GM21576 (cell line): ENCODE data around the gene EFCAB6.
"Not testable (repeated sequence)": the region's sequence is repeated elsewhere in the genome, so short reads cannot be mapped to it uniquely, and the experiment has no call there.

ENCODE experiments used
- ATAC-seq: cut with Tn5 transposase; IDR thresholded peaks from one replicate; pipeline ENCODE4 v1.9.1; 2021; ENCODE audit warnings: mild to moderate bottlenecking, moderate library complexity; ENCODE audit not compliant: unreplicated experiment

EFCAB6 gene

DNA sequence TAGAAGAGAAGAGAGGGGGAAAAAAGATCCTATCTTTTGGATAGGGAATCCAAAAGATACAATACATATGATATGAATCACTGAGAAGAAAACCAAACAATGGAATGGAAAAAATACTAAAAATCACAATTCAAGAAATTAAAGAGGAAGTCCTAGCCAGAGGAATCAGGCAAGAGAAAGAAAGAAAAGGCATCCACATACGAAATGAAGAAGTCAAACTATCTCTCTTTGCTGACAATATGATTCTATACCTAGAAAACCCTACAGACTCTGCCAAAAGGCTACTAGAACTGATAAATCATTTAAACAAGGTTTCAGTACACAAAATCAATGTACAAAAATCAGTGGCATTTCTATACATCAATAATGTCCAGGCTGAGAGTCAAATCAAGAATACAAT lies 91.4 kb downstream of the EFCAB6 start:
- no peak for ATAC-seq

DNA sequence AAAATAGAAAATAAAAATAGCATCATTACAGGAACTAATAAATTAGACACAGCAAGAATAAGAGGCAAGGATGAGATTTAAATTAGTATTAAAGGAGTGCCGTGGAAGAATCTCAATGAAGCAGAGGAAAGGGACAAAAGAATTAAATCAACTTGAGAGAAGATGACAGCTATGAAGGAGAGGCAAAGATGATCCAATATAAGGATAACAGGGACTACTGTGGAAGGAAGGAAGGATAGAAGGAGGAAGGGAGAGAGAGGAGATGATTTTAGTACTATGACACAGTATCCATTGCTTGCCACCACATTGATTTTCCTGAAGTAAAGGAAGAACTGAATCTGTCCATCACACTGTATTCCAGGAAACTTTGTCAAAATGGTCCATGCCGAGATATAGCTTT lies 98.0 kb downstream of the EFCAB6 start:
- ATAC-seq: no peak

DNA sequence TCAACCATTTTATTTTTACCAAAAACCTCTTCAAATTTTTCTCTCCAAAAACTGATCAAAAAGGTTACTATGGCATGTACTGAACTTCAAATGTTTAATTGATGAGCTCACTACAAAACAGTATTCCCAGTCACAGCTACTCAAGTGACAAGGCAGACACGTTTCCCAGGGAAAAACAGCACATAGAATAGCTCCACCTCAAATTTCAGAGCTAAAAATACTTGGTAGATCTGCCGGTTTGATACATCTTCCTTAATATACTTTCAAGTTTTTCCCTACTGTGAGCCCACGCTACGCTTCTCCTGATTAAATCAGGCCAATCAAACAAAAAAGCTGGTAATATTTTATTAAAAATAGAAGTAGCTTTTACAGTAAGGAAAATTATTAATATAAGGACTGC lies 100.4 kb downstream of the EFCAB6 start:
- no peak for ATAC-seq

DNA sequence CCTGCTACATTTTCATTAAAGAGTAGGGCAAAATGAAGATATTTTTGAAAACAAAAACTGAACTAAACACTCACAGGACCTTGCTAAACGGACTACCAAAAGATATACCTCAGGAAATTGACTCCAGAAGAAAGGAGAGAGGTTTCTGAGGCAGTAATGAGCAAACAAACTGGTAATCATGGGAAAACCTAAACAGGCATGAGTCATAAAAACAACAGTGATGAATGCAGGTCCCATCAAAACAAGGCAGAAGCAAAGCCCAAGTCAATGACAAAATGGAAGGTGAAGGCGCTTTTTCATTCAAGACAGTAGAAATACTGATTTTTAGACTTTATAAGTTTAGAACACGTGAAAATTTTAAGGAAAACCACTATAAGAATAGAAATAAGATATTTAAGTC lies 104.5 kb downstream of the EFCAB6 start:
- no peak for ATAC-seq

DNA sequence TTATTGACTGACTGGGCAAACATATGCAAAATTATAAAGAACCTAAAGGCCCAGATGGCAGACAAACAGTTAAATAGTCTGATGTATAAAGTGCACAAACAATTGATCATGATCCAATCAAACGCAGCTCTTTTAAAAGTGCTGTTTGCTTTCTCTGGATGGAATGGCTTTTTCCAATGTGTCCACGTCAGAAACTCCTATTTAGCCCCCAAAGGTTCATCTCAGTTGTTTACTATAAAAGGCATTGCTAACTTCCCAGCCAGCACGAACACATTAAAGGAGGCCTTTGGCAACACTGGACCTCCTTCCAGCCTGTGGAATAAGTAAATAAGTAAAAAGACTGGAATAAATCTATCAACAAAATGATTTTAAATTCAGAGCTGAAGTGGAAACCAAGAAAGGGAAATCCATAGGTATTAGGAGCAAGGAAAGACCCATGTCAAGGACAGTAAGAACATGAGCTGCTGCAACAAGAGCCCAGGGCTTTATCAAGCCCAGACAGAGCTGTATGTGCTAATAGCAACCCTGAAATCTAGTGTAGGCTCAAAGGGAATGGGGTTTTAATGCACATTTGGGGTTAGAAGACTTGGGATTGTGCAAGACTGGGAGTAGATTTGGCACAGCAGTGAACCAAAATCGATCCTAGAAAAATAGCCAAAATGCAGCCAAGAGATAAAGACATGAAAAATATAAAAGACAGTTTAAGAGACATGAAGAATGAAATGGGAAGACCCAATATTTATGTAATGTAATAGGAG lies 105.4 kb downstream of the EFCAB6 start:
- ATAC-seq: no peak

DNA sequence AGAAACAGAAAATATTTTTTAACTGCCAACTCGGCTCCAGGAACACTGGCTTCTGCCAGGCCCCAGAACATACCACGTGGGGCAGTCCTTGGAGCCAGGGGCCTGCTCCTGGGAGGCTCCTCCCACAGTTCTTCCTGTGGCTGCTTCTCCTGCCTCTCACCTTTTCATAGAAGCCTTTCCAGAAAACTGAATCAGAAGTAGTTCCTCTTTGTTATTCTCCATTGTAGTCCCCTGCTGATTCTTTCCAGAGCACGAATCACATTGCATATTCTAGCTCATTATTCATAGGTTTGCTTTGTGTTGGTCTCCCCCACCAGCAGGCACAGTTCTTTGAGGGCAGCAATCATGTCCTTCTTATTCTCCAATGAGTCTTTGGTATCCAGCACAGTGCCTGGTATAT lies 106.0 kb downstream of the EFCAB6 start:
- no peak for ATAC-seq

DNA sequence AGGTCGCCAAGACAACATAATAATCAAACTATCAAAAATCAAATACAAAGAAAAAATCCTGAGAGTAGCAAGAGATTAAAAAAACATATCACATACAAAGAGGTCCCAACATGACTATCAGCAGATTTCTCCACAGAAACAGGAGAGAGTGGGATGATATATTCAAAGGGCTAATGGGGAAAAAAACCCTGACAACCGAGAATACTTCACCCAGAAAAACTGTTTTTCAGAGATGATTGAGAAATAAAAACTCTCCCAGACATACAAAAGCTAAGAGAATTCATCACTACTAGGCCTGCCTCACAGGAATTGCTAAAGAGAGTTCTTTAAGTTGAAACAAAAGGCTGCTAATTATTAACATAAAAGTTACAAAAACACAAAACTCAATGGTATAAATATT lies 108.1 kb downstream of the EFCAB6 start:
- ATAC-seq: no peak

DNA sequence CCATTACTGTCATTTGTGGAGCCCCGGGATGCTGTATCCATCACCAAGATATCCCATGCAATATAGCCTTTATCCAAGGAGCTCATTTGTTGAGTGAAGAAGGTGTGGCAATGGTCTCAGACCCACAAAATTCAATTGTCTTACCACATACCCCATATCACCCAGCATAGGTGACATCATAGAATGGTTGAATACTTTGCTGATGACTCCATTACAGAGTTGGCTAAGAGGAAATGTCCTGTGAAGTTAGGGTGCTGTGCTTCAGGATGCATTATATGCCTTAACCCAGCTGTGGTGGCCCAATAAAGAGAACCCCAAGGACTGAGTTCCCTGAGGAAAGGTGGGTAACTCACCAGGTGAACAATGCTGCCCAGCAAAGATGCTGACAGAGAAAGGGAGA lies 113.7 kb downstream of the EFCAB6 start:
- ATAC-seq: no peak

DNA sequence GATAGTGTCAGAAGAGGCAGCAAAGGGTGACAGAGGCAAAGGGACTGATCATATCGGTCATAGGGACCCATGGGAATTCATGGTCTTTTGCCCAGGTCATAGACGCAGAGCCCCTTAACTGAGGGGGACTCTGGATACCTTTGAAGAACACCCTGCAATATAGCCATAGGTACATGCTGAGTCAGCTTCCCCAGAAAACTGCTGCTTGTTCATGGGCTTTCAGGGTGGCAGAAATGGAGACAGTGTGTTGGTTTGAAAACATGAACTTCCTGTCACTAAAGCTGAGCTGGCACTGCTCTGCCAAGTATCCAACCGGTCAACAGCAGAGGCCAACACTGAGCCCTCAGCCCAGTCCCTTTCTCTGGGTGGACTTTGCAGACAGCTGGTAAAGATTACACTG lies 114.2 kb downstream of the EFCAB6 start:
- ATAC-seq: no peak

DNA sequence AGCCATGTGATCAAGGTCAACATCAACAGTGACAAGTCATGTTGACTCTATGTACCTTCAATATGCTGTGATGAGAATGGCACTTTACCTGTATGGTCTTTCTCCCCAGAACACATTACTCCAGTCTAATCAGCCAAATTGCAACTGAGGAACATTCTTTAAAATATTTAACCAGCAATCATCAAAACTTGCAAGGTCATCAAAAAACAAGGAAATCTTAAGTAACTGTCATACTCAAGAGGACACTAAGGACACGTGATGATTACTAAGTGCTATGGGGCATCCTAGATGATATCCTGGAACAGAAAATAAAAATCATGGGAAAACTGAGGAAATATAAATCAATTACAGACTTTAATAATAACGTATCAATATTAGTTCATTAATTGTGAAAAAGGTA lies 118.9 kb downstream of the EFCAB6 start:
- ATAC-seq: no peak

DNA sequence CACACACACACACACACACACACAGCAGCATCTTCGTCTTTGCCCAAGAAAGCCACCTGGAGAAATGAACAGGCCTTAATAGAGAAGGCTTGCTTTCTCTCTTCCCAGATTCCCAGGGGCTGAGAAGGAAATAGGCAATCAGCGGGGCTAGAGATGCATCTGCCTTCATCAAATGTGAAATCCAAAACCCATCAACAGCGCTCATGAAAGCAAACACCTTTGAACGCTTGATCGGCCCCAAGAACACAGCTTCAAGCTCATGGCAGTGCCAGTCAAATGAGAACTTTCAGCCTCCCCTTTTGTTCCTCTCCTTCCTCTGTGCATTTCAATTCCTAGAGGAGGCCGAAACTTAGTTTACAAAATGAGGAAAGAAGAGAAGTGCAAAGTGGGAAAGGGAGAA lies 122.7 kb downstream of the EFCAB6 start:
- no peak for ATAC-seq

DNA sequence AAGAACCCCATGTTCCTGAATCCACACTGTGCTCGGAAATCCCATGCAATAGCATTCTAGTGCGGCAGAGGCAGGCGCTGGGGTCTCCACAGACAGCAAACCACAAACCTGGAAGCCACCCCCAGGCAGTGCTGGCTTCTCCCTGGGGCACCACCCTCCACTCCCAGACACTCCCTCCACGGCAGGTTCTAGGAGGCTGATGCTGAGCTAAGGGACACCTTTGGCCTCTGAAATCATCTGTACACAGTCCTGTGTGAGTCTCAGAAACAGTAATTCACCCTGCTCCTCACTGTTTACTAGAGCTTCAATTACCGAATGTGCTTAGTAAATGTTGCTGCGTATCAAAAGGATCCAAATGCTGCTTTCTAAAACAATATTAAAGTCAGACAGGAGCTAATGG lies 129.3 kb downstream of the EFCAB6 start:
- ATAC-seq: no peak

DNA sequence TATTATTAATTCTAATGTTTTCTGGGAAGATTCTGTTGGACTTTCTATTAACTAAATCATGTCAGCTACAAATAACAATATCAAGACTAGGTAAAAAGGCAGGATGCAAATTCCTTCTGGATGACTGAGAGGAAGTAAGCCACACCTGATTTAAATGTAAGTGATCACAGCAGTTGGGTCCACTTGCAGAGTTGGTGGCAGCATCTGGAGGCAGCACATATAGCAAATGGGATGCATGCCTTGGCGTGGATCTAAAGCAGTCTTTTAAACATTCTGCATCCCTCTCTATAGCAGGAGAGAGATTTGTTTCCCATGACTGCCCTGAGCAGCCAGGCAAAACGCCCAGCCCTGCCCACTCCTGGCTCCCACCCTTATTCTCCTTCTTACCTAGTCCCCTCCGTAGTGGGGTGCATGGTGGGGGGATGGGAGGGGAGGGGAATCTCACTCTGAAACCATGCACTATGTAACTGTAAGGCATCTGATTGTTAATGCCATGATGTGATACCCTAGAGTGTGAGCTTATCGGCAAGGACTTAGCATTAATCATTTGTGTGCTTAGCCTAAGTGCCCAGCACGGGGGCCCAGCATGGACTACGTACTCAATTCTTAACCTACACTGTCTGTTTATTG lies 130.3 kb downstream of the EFCAB6 start:
- ATAC-seq: no peak

DNA sequence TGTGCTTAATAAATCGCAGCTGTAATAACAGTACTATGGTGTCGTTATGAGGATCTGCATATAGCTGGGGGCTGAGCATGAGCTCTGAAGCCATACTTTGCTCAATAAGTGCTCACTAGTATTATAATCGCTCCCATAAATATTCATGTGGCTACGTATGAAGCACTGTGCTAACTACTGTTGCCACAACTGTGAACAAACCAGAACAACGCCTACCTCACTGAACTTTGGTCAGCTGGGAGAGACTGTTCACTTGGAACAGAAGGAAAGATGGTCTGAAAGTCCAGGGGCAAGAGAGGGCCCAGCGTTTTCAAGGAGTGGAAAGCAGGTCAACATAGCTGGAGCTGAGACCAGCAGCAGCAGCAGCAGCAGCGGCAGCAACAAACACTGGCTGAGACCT lies 141.6 kb downstream of the EFCAB6 start:
- ATAC-seq: no peak

DNA sequence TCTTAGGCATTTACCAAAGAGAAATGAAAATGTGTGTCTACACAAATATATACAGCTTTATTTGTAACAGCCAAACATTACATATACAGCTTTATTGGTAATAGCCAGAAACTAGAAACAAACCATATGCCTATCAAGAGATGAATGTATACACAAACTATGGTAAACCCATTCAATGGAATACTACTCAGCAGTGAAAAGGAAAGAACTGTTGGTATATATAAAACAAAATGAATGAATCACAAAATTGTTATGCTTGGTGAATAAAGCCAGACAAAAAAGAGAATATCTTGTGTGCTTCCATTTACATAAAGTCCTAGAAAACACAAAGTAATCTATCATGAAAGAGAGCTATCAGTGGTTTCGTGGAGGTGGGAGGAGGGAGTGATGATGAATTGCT lies 142.9 kb downstream of the EFCAB6 start:
- no peak for ATAC-seq

DNA sequence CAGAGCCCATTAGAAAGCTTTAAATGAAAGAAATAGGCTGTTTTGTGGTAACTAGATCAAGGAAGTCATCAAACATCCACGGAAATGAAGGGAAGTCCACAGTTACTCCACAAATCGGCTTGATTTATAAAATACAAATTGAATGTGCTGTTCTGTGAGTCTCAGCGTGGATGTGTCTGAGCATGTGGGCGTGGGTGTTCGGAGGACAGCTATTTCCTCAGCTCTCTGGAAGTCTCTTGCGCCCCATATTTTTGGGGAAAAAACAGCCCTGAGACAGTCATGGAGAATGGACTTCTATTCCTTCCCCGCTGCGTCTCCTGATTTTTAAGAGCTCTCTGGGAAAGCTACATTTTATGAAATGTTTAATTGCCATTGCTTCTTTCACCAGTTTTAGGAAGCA lies 144.4 kb downstream of the EFCAB6 start:
- no peak for ATAC-seq

DNA sequence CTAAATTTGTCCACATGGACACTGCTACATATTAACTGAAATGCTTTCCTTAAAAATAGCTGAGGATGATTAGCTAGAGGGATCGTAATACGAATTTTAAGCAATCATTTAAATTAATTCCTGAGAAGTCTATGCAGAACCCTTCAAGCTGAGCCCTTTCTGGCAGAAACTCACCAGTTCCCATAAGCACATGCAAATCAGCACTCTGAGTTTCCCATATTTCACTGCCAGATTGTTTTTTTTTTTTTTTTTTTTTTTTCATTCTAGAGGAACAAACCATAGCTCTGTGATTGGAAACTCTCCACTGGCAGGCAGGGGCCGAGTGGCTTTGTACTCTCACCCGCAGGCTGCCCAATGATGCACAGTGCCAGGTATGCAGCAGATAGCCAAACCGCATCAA lies 145.6 kb downstream of the EFCAB6 start:
- no peak for ATAC-seq

DNA sequence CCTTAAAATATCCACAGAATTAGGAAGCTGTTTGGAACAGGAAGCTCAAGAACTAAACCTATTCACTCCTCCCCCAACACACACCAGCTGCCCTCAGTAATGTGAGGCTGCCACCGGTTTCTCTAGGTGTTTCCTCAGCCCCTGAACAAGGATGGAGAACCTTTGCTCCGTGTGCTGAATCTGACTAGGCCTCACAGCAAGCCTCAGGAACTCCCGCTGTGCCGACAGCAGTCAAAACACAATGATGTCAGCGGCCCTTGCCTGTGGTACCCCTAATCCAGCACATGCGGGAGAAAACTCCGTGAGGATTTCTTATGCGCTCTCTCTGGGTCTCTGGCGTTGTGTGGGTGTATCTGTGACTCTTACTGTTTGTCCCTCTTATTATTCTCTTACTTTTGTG lies 153.3 kb downstream of the EFCAB6 start:
- ATAC-seq: no peak

DNA sequence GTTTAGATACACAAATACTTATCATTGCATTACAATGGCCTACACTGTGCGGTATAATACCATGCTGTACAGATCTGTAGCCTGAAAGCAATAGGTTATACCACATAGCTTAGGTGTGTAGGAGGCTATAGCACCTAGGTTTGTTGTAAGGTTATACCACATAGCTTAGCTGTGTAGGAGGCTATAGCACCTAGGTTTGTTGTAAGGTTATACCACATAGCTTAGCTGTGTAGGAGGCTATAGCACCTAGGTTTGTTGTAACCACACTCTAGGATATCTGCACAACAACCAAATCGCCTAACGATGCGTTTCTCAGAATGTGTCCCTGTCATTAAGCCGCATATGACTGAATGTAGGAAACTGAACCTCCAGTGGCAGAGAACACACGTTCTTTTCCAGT lies 155.5 kb downstream of the EFCAB6 start:
- ATAC-seq: not testable (repeated sequence)

DNA sequence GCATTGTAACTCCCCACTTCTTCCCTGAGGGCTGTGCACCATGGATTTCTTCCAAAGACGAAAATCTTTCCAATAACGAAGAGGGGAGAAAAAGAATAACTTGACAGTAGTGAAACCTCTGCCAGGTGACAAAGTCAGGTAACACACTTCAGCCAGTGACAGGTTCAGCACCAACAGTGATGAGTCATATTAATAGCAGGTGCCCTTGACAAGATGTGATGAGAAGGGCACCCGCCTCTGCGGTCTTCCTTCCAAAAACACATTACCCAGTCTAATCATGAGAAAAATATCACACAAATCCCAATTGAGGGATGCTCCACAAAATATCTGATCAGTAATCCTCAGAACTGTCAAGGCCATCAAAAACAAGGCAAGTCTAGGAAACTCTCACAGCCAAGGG lies 157.8 kb downstream of the EFCAB6 start:
- ATAC-seq: no peak

DNA sequence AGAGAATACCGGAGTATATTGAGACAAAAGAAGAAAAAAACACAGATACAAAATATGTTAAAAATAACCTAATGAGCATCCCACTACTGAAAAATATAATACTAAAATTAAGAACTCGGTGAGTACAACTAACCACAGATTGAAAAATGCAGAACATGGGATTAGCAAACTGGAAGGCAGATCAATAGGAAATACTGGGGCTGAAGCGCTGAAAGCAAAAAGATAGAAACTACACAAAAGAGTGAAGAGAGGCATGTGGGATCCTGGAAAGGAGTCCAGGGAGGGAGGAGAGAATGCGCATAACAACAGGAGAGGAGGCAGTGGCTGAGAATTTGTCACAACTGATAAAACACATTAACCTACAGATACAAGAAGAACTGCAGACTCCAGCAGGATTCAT lies 159.3 kb downstream of the EFCAB6 start:
- ATAC-seq: no peak

DNA sequence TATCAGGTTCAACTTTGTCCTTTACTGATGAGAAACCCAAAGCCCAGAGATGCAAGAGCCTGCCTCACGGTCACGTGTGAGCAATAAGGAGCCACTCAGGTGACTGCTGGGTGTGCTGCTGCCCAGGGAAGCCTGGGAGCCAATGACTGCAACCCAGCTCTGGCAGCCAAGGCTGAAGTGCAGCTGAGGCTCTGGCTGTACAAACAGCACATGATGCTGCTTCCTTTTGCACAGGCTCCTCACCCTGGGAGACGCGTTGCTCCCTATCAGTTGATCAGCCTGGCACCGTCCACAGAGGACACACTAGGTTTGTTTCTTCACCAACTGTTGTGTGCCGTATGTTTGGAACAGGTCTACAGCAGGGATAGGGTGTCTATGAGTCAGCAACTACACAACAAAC lies 168.7 kb downstream of the EFCAB6 start:
- no peak for ATAC-seq
